AG09309 (cell line): ENCODE data around the gene PEPD.
A peak's percentile ranks its signal among the peaks of the same experiment; 100 is the strongest.

ENCODE experiments used
- DNase-seq: peaks from one replicate; pipeline ENCODE4 v3.0.0-alpha.2; 2010; ENCODE audit warnings: low read depth
- H3K4me3 ChIP-seq: 2 replicates; pipeline ENCODE4 v1.5.1; 2011; ENCODE audit warnings: mild to moderate bottlenecking, low read depth, low read length, moderate library complexity; ENCODE audit not compliant: control insufficient read depth
- CTCF ChIP-seq: IDR thresholded peaks from 2 replicates; pipeline ENCODE4 v1.5.1; 2011; ENCODE audit warnings: mild to moderate bottlenecking, low read depth, low read length, inconsistent platforms; ENCODE audit not compliant: insufficient read depth, control insufficient read depth; ENCODE audit errors: missing control alignments

PEPD gene

GRCh38 chr19:33550768-33551167, 29.2 kb upstream of the PEPD start:
- no peak overlapping the region for H3K4me3 ChIP-seq
- no peak for DNase-seq
- no peak for TF ChIP-seq CTCF

GRCh38 chr19:33547676-33548075, 26.1 kb upstream of the PEPD start:
- DNase-seq: no peak
- TF ChIP-seq CTCF: no peak
- no peak overlapping the region for H3K4me3 ChIP-seq

- H3K4me3 ChIP-seq: no peak overlapping the region
- DNase-seq: no peak
- TF ChIP-seq CTCF: no peak
These were observed 25.1 kb upstream of the PEPD start for GRCh38 chr19:33546656-33547055.

- no peak for DNase-seq
- no peak overlapping the region for H3K4me3 ChIP-seq
- no peak for TF ChIP-seq CTCF
These were observed 23.8 kb upstream of the PEPD start for GRCh38 chr19:33545217-33545981.

GRCh38 chr19:33535226-33535625, 13.6 kb upstream of the PEPD start:
- no peak for TF ChIP-seq CTCF
- peak; percentile 5 for DNase-seq
- H3K4me3 ChIP-seq: no peak overlapping the region

- no peak for TF ChIP-seq CTCF
- no peak for DNase-seq
- H3K4me3 ChIP-seq: no peak overlapping the region
These were observed 11.4 kb upstream of the PEPD start for GRCh38 chr19:33532859-33533460.
